Thyroid gland (tissue), 4 donors: ENCODE measurements around the gene ZNF423.

Experiments used
- CTCF ChIP-seq, 6 experiments: fragments of 200-600 bp in 3 of 6; fragments of 450-650 bp in 3 of 6; sonication (generic) in 3 of 6; IDR thresholded peaks; one replicate each; pipeline ENCODE4 v1.5.1; 2016 to 2019; ENCODE audit warnings: antibody characterized with exemption in 6 of 6, mild to moderate bottlenecking in 2 of 6, inconsistent platforms in 1 of 6, moderate library complexity in 1 of 6
- POLR2A ChIP-seq, 2 donors: fragments of 450-650 bp; IDR thresholded peaks; one replicate each; pipeline ENCODE4 v1.6.1; 2017; ENCODE audit warnings: antibody characterized with exemption in 2 of 2, mild to moderate bottlenecking in 2 of 2, moderate library complexity in 1 of 2

GRCh38 chr16:49876716-49877129 lies 20.8 kb upstream of the ZNF423 start:
- peak; percentile 40 to 95 (median 74) for TF ChIP-seq CTCF (IDR thresholded peaks at IDR 0.05)
- TF ChIP-seq POLR2A (IDR thresholded peaks at IDR 0.05) = no peak
